HepG2 (cell line): ENCODE data around the gene CCDC77. TPM values are rescaled to one million over a fixed set of nuclear protein-coding genes. Genes with fewer than 3 reads are reported as not detected.

ENCODE experiments used
- EHMT2 ChIP-seq: fragments of 200-600 bp; sonication (generic); IDR thresholded peaks from 2 replicates; pipeline ENCODE4 v1.7.0; 2017; ENCODE audit warnings: antibody characterized with exemption, low read depth, low read length, borderline replicate concordance
- JUNB ChIP-seq: sonication (generic); formaldehyde crosslinking; IDR thresholded peaks from 2 replicates; pipeline ENCODE4 v1.8.0; 2022; ENCODE audit warnings: missing genetic modification reagents, mild to moderate bottlenecking, borderline replicate concordance
- MED8 ChIP-seq: sonication (generic); formaldehyde crosslinking; IDR thresholded peaks from 2 replicates; pipeline ENCODE4 v1.8.1; 2023; ENCODE audit warnings: mild to moderate bottlenecking, missing genetic modification reagents; ENCODE audit not compliant: insufficient replicate concordance
- NFYC ChIP-seq: IDR thresholded peaks from 2 replicates; pipeline ENCODE4 v1.6.1; 2016; ENCODE audit warnings: missing genetic modification reagents, missing compliant biosample characterization
- NR1H2 ChIP-seq: sonication (generic); formaldehyde crosslinking; IDR thresholded peaks from 2 replicates; pipeline ENCODE4 v1.8.1; 2022; ENCODE audit warnings: low read depth, missing genetic modification reagents, borderline replicate concordance
- PAX8 ChIP-seq: sonication (generic); formaldehyde crosslinking; IDR thresholded peaks from 2 replicates; pipeline ENCODE4 v1.8.0; 2022; ENCODE audit warnings: mild to moderate bottlenecking, missing genetic modification reagents, borderline replicate concordance
- RARG ChIP-seq: sonication (generic); formaldehyde crosslinking; IDR thresholded peaks from 2 replicates; pipeline ENCODE4 v1.4.0; 2020; ENCODE audit warnings: low read depth, mild to moderate bottlenecking, missing genetic modification reagents
- ZNF12 ChIP-seq: sonication (generic); formaldehyde crosslinking; IDR thresholded peaks from 2 replicates; pipeline ENCODE4 v1.5.0; 2020; ENCODE audit warnings: missing genetic modification reagents
- ZNF20 ChIP-seq: sonication (generic); formaldehyde crosslinking; IDR thresholded peaks from 2 replicates; pipeline ENCODE4 v1.4.0; 2020; ENCODE audit warnings: mild to moderate bottlenecking, moderate library complexity, missing genetic modification reagents
- ZNF350 ChIP-seq: sonication (generic); formaldehyde crosslinking; IDR thresholded peaks from 2 replicates; pipeline ENCODE4 v1.4.0; 2020; ENCODE audit warnings: mild to moderate bottlenecking, low read depth, missing genetic modification reagents, borderline replicate concordance
- ZNF572 ChIP-seq: sonication (generic); formaldehyde crosslinking; IDR thresholded peaks from 2 replicates; pipeline ENCODE4 v1.5.1; 2020; ENCODE audit warnings: mild to moderate bottlenecking, missing genetic modification reagents
- ZNF577 ChIP-seq: sonication (generic); formaldehyde crosslinking; IDR thresholded peaks from 2 replicates; pipeline ENCODE4 v1.4.0; 2020; ENCODE audit warnings: mild to moderate bottlenecking, low read depth, missing genetic modification reagents, borderline replicate concordance
- ZNF607 ChIP-seq: sonication (generic); formaldehyde crosslinking; IDR thresholded peaks from 2 replicates; pipeline ENCODE4 v1.5.1; 2020; ENCODE audit warnings: missing genetic modification reagents, mild to moderate bottlenecking, borderline replicate concordance
- ZNF709 ChIP-seq: sonication (generic); formaldehyde crosslinking; IDR thresholded peaks from 2 replicates; pipeline ENCODE4 v1.5.0; 2020; ENCODE audit warnings: mild to moderate bottlenecking, missing genetic modification reagents
- ZNF75D ChIP-seq: sonication (generic); formaldehyde crosslinking; IDR thresholded peaks from 2 replicates; pipeline ENCODE4 v1.8.1; 2023; ENCODE audit warnings: missing genetic modification reagents, mild to moderate bottlenecking, borderline replicate concordance
- ZSCAN22 ChIP-seq: sonication (generic); formaldehyde crosslinking; IDR thresholded peaks from 2 replicates; pipeline ENCODE4 v1.4.0; 2020; ENCODE audit warnings: mild to moderate bottlenecking, missing genetic modification reagents
- polyA plus RNA-seq, 8 experiments: library from polyadenylated mRNA; depleted of rRNA in 3 of 8; stranded (reverse) in 7 of 8; unstranded in 1 of 8; fragments of >200 nt; fragmentation: Illumina TruSeq in 4 of 8; extraction: Trizol in 4 of 8; gene quantifications; 2 replicates each; pipeline versions ENCODE4 v1.2.1 to v1.2.3, GENCODE V29; 2011 to 2016; ENCODE audit warnings: low read depth in 4 of 8, missing spikeins in 1 of 8, mixed read lengths in 1 of 8; ENCODE audit not compliant: insufficient read depth in 1 of 8
- total RNA-seq, 5 experiments: library from RNA; depleted of rRNA; stranded (reverse); fragments of >200 nt; fragmentation: Illumina TruSeq; extraction: Trizol; gene quantifications; 2 replicates each; pipeline ENCODE4 v1.2.3, GENCODE V29; 2016; ENCODE audit warnings: low read depth in 1 of 5
- TF ChIP-seq, protein P1 (sequence below): sonication (generic); formaldehyde crosslinking; IDR thresholded peaks from 2 replicates; pipeline ENCODE4 v1.4.0; 2020; ENCODE audit warnings: mild to moderate bottlenecking, low read depth, missing genetic modification reagents
- TF ChIP-seq, protein P2 (sequence below), 2 experiments: fragments of 450-650 bp in 1 of 2; sonication (generic) in 1 of 2; formaldehyde crosslinking; IDR thresholded peaks; 2 replicates each; pipeline versions ENCODE4 v1.5.0 to v1.8.0; 2020 to 2022; ENCODE audit warnings: mild to moderate bottlenecking in 1 of 2, missing genetic modification reagents in 1 of 2
- TF ChIP-seq, protein P3 (sequence below): fragments of 450-650 bp; IDR thresholded peaks from 2 replicates; pipeline ENCODE4 v1.6.1; 2017
- TF ChIP-seq, protein P4 (sequence below): sonication (generic); formaldehyde crosslinking; IDR thresholded peaks from 2 replicates; pipeline ENCODE4 v1.4.0; 2020; ENCODE audit warnings: mild to moderate bottlenecking, missing genetic modification reagents

CCDC77 gene
- total and polyA plus RNA-seq, 2 of the 13 experiments (the other 11 are each of a cell fraction or from before 2014, with no cell fraction given): 6.4 to 16.4 TPM

DNA sequence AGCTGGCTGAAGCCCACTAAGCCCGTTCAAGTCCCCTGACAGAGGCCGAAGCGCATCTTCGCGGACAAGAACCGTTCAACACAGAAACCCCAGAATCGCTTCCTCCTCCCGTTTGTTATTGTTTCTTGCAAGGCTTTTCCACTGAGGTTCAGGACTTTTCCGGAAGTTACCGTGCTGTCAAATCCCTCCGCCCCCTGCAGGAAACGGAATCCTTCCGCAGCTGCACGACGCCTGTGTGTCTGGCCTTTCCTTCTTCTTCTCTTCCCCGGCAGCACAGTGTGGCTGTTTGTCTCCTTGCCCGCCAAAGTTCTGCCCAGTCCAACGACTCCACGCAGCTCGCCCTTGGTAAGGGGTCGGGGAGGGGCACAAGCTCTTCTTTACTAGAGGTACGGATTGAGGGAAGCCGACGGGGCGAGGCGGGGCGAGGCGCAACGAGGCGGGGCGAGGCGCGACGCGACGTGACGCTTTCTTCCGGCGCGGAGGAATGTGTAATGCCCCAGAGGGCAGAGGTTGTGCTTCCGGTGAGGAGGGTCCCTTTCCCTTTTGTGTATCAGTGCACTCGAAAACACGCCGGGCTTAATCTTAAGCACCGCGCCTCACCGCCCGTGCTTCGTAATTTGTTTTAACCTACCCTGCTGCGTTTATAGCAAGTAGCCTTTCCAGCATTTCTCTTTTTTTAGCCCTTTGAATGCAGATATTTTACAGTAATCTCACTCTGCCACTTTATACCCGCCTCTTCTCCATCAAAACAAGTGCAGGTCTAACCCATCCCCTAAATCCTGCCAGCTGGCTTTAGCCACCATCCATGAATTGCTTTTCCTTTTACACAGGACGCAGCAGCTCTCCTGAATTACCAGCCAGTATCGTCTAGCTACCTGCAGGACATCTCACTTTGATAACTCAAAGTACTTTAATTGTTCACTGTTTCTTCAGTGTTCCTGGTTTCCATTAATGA, 12.0 kb upstream of the CCDC77 start, which contains the start of gene KDM5A (continued):
- 0 out of 2 replicates have a peak, but pooled peaks have one; percentile 70 for TF ChIP-seq ZNF20 (CRISPR knock-in tag)
- no peak for TF ChIP-seq ZSCAN22
- TF ChIP-seq NFYC (CRISPR knock-in tag): peak; percentile 22; the same call in 1 of the 2 replicates
- no peak; the same call in none of the 2 replicates for TF ChIP-seq ZNF12 (CRISPR knock-in tag)
- TF ChIP-seq, protein P1, sequence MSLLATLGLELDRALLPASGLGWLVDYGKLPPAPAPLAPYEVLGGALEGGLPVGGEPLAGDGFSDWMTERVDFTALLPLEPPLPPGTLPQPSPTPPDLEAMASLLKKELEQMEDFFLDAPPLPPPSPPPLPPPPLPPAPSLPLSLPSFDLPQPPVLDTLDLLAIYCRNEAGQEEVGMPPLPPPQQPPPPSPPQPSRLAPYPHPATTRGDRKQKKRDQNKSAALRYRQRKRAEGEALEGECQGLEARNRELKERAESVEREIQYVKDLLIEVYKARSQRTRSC: no peak
- 0 out of 2 replicates have a peak, but pooled peaks have one; percentile 17 for TF ChIP-seq ZNF607 (CRISPR knock-in tag)
- TF ChIP-seq, protein P2, sequence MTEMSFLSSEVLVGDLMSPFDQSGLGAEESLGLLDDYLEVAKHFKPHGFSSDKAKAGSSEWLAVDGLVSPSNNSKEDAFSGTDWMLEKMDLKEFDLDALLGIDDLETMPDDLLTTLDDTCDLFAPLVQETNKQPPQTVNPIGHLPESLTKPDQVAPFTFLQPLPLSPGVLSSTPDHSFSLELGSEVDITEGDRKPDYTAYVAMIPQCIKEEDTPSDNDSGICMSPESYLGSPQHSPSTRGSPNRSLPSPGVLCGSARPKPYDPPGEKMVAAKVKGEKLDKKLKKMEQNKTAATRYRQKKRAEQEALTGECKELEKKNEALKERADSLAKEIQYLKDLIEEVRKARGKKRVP (CRISPR knock-in tag; IDR thresholded peaks at IDR 0.05): no peak
- peak; percentile 75 for TF ChIP-seq MED8 (CRISPR knock-in tag)
- TF ChIP-seq, protein P3, sequence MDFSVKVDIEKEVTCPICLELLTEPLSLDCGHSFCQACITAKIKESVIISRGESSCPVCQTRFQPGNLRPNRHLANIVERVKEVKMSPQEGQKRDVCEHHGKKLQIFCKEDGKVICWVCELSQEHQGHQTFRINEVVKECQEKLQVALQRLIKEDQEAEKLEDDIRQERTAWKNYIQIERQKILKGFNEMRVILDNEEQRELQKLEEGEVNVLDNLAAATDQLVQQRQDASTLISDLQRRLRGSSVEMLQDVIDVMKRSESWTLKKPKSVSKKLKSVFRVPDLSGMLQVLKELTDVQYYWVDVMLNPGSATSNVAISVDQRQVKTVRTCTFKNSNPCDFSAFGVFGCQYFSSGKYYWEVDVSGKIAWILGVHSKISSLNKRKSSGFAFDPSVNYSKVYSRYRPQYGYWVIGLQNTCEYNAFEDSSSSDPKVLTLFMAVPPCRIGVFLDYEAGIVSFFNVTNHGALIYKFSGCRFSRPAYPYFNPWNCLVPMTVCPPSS: no peak
- TF ChIP-seq ZNF75D (CRISPR knock-in tag): no peak
- no peak for TF ChIP-seq PAX8 (CRISPR knock-in tag)
- TF ChIP-seq, protein P4, sequence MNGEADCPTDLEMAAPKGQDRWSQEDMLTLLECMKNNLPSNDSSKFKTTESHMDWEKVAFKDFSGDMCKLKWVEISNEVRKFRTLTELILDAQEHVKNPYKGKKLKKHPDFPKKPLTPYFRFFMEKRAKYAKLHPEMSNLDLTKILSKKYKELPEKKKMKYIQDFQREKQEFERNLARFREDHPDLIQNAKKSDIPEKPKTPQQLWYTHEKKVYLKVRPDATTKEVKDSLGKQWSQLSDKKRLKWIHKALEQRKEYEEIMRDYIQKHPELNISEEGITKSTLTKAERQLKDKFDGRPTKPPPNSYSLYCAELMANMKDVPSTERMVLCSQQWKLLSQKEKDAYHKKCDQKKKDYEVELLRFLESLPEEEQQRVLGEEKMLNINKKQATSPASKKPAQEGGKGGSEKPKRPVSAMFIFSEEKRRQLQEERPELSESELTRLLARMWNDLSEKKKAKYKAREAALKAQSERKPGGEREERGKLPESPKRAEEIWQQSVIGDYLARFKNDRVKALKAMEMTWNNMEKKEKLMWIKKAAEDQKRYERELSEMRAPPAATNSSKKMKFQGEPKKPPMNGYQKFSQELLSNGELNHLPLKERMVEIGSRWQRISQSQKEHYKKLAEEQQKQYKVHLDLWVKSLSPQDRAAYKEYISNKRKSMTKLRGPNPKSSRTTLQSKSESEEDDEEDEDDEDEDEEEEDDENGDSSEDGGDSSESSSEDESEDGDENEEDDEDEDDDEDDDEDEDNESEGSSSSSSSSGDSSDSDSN: peak; percentile 70
- TF ChIP-seq RARG (CRISPR knock-in tag): no peak
- TF ChIP-seq ZNF709 (CRISPR knock-in tag): no peak
- no peak for TF ChIP-seq ZNF577 (CRISPR knock-in tag)
- TF ChIP-seq ZNF350 (CRISPR knock-in tag): 0 out of 2 replicates have a peak, but pooled peaks have one; percentile 44
- no peak; the same call in 1 of the 2 replicates for TF ChIP-seq NR1H2 (CRISPR knock-in tag)
- no peak for TF ChIP-seq ZNF572 (CRISPR knock-in tag)
- no peak for TF ChIP-seq JUNB
- no peak; the same call in 1 of the 2 replicates for TF ChIP-seq EHMT2
